CD14-positive monocyte (primary cell): Measurements from ENCODE around the gene RUFY1. TPM values are rescaled to one million over a fixed set of nuclear protein-coding genes. Genes with fewer than 3 reads are reported as not detected.
"Not testable (repeated sequence)": the region's sequence is repeated elsewhere in the genome, so short reads cannot be mapped to it uniquely, and the experiment has no call there.

Source experiments
- DNase-seq, 3 donors: peaks; one replicate each; pipeline ENCODE4 v3.0.0-alpha.2; 2011 to 2022
- H2AFZ ChIP-seq: 2 replicates; pipeline ENCODE4 v1.6.0; 2012; ENCODE audit warnings: mild to moderate bottlenecking, low read depth, low read length, inconsistent platforms; ENCODE audit not compliant: insufficient read depth, poor library complexity, severe bottlenecking
- H3K27ac ChIP-seq, 2 donors: 1 replicate in 1 of 2; 2 replicates in 1 of 2; pipeline ENCODE4 v1.5.1; 2012 to 2013; ENCODE audit warnings: low read length in 2 of 2, control low read depth in 1 of 2, inconsistent platforms in 1 of 2, low read depth in 1 of 2, mild to moderate bottlenecking in 1 of 2
- H3K27me3 ChIP-seq, 2 donors: one replicate each; pipeline versions ENCODE4 v1.6.0 to v1.6.1; 2011 to 2013; ENCODE audit warnings: low read length in 2 of 2; ENCODE audit not compliant: control insufficient read depth in 2 of 2, insufficient read depth in 2 of 2
- H3K36me3 ChIP-seq, 2 donors: replicated peaks in 1 of 2; 1 replicate in 1 of 2; 2 replicates in 1 of 2; pipeline versions ENCODE4 v1.5.1 to v1.6.1; 2012 to 2013; ENCODE audit warnings: low read length in 2 of 2, control low read depth in 1 of 2, inconsistent platforms in 1 of 2, mild to moderate bottlenecking in 1 of 2; ENCODE audit not compliant: insufficient read depth in 2 of 2, control insufficient read depth in 1 of 2
- H3K4me1 ChIP-seq, 2 donors: 1 replicate in 1 of 2; 2 replicates in 1 of 2; pipeline versions ENCODE4 v1.5.1 to v1.6.1; 2012 to 2013; ENCODE audit warnings: low read length in 2 of 2, control low read depth in 1 of 2, inconsistent platforms in 1 of 2, mild to moderate bottlenecking in 1 of 2, moderate library complexity in 1 of 2; ENCODE audit not compliant: insufficient read depth in 2 of 2, control insufficient read depth in 1 of 2
- H3K4me2 ChIP-seq: replicated peaks from 2 replicates; pipeline ENCODE3; 2012; ENCODE audit warnings: low read length, moderate library complexity, mild to moderate bottlenecking; ENCODE audit not compliant: poor library complexity, severe bottlenecking; ENCODE audit errors: extremely low read depth
- H3K4me3 ChIP-seq, 3 experiments: fragments of 200-600 bp in 1 of 3; sonication (generic) in 1 of 3; replicated peaks in 1 of 3; 1 replicate in 2 of 3; 2 replicates in 1 of 3; pipeline ENCODE4 v1.5.1; 2011 to 2013; ENCODE audit warnings: low read length in 3 of 3, mild to moderate bottlenecking in 3 of 3, control low read depth in 2 of 3, low read depth in 2 of 3, inconsistent platforms in 1 of 3, moderate library complexity in 1 of 3
- H3K79me2 ChIP-seq: 2 replicates; pipeline ENCODE4 v1.6.0; 2012; ENCODE audit warnings: mild to moderate bottlenecking, control low read depth, inconsistent platforms, low read length, moderate library complexity; ENCODE audit not compliant: insufficient read depth
- H3K9ac ChIP-seq: 2 replicates; pipeline ENCODE4 v1.6.0; 2017; ENCODE audit warnings: low read length, mild to moderate bottlenecking; ENCODE audit not compliant: insufficient read depth, poor library complexity, severe bottlenecking
- H3K9me3 ChIP-seq, 2 donors: replicated peaks in 1 of 2; 1 replicate in 1 of 2; 2 replicates in 1 of 2; pipeline versions ENCODE4 v1.5.1 to v1.6.1; 2012 to 2013; ENCODE audit warnings: low read length in 2 of 2, control low read depth in 1 of 2; ENCODE audit not compliant: control insufficient read depth in 1 of 2, insufficient read depth in 1 of 2
- H4K20me1 ChIP-seq: 2 replicates; pipeline ENCODE4 v1.6.0; 2012; ENCODE audit warnings: mild to moderate bottlenecking, low read length, control low read depth, moderate library complexity; ENCODE audit not compliant: insufficient read depth
- H3K27ac Mint-ChIP-seq, 7 donors: one replicate each; pipeline ENCODE4 v1.8.0; 2020; ENCODE audit warnings: mild to moderate bottlenecking in 7 of 7, mixed read lengths in 7 of 7, moderate library complexity in 6 of 7, inconsistent platforms in 2 of 7
- H3K27me3 Mint-ChIP-seq, 3 donors: one replicate each; pipeline ENCODE4 v1.8.0; 2021 to 2022; ENCODE audit warnings: low read depth in 3 of 3, mild to moderate bottlenecking in 3 of 3, mixed read lengths in 3 of 3, moderate library complexity in 3 of 3, inconsistent platforms in 1 of 3
- H3K36me3 Mint-ChIP-seq, 2 donors: one replicate each; pipeline ENCODE4 v1.8.0; 2020; ENCODE audit warnings: mixed read lengths in 2 of 2, inconsistent platforms in 1 of 2, mild to moderate bottlenecking in 1 of 2
- H3K4me1 Mint-ChIP-seq: one replicate; pipeline ENCODE4 v1.8.0; 2020; ENCODE audit warnings: mild to moderate bottlenecking, mixed read lengths
- H3K4me3 Mint-ChIP-seq, 2 donors: one replicate each; pipeline ENCODE4 v1.8.0; 2020; ENCODE audit warnings: mild to moderate bottlenecking in 2 of 2, mixed read lengths in 2 of 2, moderate library complexity in 1 of 2
- H3K9me3 Mint-ChIP-seq, 7 donors: one replicate each; pipeline ENCODE4 v1.8.0; 2020 to 2022; ENCODE audit warnings: mixed read lengths in 7 of 7, mild to moderate bottlenecking in 6 of 7, moderate library complexity in 6 of 7, inconsistent platforms in 2 of 7
- CTCF ChIP-seq: fragments of 200-600 bp; IDR thresholded peaks from one replicate; pipeline ENCODE4 v1.8.0; 2022; ENCODE audit warnings: antibody characterized with exemption, mild to moderate bottlenecking
- WGBS: methylation state at CpG from one replicate; pipeline ENCODE4 v1.1.5; 2013; ENCODE audit warnings: missing lambda C conversion rate; ENCODE audit not compliant: insufficient coverage; 5-methylcytosine and 5-hydroxymethylcytosine counted together
- intact Hi-C, 2 donors: fragments of 100-400 bp; cut with micrococcal nuclease; formaldehyde crosslinking; loops; one replicate each; pipeline versions ENCODE4 v1.15.0 to v1.15.1; 2023
- polyA plus RNA-seq, 3 donors: library from polyadenylated mRNA; depleted of rRNA in 1 of 3; unstranded in 2 of 3; stranded (reverse) in 1 of 3; fragments of 300-500 nt in 2 of 3; fragments of >200 nt in 1 of 3; fragmentation: Illumina TruSeq in 2 of 3; gene quantifications; 1 replicate in 2 of 3; 2 replicates in 1 of 3; pipeline ENCODE4 v1.2.3, GENCODE V29; 2012 to 2021
- small RNA-seq: library from RNA; depleted of rRNA; stranded (forward); fragments of <200 nt; gene quantifications from one replicate; pipeline ENCODE3, GENCODE V24; 2012; ENCODE audit warnings: low read depth; ENCODE audit not compliant: insufficient read length

Gene RUFY1
- polyA plus RNA-seq, 3 donors = 26.9 to 29.3 (median 28.8) TPM

GRCh38 chr5:179658179-179658856, 108.0 kb downstream of the RUFY1 start:
- H3K9me3 ChIP-seq, H3K79me2 ChIP-seq, H3K36me3 ChIP-seq, intact Hi-C loops, H4K20me1 ChIP-seq, H3K27me3 Mint-ChIP-seq, H3K36me3 Mint-ChIP-seq, H3K27me3 ChIP-seq, H3K4me1 ChIP-seq, H3K9me3 Mint-ChIP-seq, H3K4me1 Mint-ChIP-seq: not testable (repeated sequence)
- peak; percentile 31 to 82 (median 34) for DNase-seq
- H2AFZ ChIP-seq = peak overlapping the region; percentile 83
- peak overlapping the region; percentile 45 for H3K9ac ChIP-seq
- Mint-ChIP-seq H3K4me3 (peak overlapping the region; percentile 83 to 91), H3K27ac (peak overlapping the region in 5 of 7 donors; percentile 21 to 77 (median 61))
- H3K4me2 ChIP-seq = peak overlapping the region; percentile 77
- 5% methylated on average over 7 of the region's 29 CpGs for WGBS
- TF ChIP-seq CTCF = peak; percentile 29
- H3K27ac ChIP-seq = peak overlapping the region in 1 of 2 donors; percentile 36
- H3K4me3 ChIP-seq = peak overlapping the region; percentile 39 to 78 (median 59)

Small RNA genes lying within 50 kb of the gene (small RNA-seq; reads per million reads assigned to genes)
- gene AC136628.3 = not detected
- gene RF00017 = not detected

Other genes starting within 250 kb of the RUFY1 start
- gene ADAMTS2, start 205.1 kb upstream of the RUFY1 start, polyA plus RNA-seq = 1 to 10 TPM in 1 of 3 donors, under 1 TPM in 1, not detected in 1; 0.74 to 2.3 TPM
- gene HNRNPH1, start 73.1 kb downstream of the RUFY1 start, polyA plus RNA-seq = 100 to 1,000 TPM in 1 of 3 donors, 10 to 100 TPM in 2; 47.4 to 522 (median 51.9) TPM
- not detected for gene CBY3, start 130.5 kb downstream of the RUFY1 start, polyA plus RNA-seq
- gene CANX, start 148.4 kb downstream of the RUFY1 start, polyA plus RNA-seq = 100 to 1,000 TPM in 2 of 3 donors, 10 to 100 TPM in 1; 78.1 to 368 (median 259) TPM
- gene MAML1, start 182.3 kb downstream of the RUFY1 start, polyA plus RNA-seq = 10 to 100 TPM in 1 of 3 donors, 1 to 10 TPM in 2; 2.2 to 11.0 (median 2.7) TPM
- 1 to 10 TPM in 1 of 3 donors, under 1 TPM in 2; 0.65 to 2.1 (median 0.69) TPM for gene LTC4S, start 243.4 kb downstream of the RUFY1 start, polyA plus RNA-seq